ENCODE measurements around the gene COL21A1.

Gene COL21A1

DNA sequence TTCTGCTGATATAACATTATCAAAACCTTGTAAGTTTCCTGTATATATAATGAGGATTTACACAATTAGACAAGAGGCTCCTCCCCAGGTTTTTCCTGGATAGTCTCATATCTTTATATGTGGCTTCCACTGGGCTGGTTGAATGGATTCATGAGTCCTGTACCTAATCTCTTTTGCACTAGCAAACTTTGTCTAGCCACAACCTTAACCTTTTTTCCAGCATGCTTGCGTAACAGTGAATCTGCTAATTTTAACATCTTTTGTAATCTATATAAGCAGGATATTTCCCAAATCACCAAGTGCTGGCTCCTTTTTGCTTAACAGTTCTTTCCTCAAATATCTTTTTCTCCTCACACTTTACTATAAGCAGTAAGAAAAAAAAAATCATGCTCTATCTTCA, 153.6 kb downstream of the COL21A1 start:
- no peak overlapping the region for H3K4me3 ChIP-seq (replicated peaks; ENCODE audit: low read depth, low read length)
- DNase-seq (ENCODE audit: extremely low read depth, low read depth) = no peak
- TF ChIP-seq, protein P1, sequence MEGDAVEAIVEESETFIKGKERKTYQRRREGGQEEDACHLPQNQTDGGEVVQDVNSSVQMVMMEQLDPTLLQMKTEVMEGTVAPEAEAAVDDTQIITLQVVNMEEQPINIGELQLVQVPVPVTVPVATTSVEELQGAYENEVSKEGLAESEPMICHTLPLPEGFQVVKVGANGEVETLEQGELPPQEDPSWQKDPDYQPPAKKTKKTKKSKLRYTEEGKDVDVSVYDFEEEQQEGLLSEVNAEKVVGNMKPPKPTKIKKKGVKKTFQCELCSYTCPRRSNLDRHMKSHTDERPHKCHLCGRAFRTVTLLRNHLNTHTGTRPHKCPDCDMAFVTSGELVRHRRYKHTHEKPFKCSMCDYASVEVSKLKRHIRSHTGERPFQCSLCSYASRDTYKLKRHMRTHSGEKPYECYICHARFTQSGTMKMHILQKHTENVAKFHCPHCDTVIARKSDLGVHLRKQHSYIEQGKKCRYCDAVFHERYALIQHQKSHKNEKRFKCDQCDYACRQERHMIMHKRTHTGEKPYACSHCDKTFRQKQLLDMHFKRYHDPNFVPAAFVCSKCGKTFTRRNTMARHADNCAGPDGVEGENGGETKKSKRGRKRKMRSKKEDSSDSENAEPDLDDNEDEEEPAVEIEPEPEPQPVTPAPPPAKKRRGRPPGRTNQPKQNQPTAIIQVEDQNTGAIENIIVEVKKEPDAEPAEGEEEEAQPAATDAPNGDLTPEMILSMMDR (IDR thresholded peaks at IDR 0.05; ENCODE audit: low read depth, low read length, missing control alignments) = no peak

DNA sequence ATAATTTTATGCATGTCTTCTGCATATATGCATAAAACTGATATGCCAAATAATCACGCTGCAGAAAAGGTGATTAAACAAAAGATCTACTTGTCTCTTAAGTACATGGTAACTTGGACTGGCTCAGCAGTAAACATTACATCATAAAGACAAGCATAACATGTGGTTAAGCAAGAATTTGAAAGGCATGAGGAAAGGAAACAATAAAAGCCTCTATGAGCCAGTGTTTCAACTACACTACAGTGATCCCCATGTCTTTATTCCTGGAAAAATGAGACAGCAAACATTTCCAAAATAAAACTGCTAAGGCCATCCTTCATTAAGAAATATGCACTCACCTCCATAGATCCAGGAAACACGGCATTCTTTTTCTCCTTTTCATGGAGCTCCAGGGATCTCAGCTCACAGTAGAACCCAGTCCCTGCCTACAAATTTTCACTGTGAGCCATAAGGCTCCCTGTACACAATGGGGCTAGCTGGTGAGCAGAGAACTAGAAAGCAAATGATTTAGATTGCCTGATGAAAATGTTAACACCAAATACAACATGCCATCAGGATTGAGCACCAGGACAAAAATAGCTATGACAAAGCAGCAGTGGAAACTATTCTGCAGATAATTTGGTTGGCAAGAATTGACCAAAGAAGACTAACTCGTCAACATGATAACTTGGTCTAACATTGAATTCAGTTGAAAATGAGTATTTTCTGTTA, 156.1 kb downstream of the COL21A1 start:
- peak; percentile 67 for DNase-seq (ENCODE audit: extremely low read depth, low read depth)
- TF ChIP-seq, protein P1 (IDR thresholded peaks at IDR 0.05; ENCODE audit: low read depth, low read length, missing control alignments) = no peak
- no peak overlapping the region for H3K4me3 ChIP-seq (replicated peaks; ENCODE audit: low read depth, low read length)

DNA sequence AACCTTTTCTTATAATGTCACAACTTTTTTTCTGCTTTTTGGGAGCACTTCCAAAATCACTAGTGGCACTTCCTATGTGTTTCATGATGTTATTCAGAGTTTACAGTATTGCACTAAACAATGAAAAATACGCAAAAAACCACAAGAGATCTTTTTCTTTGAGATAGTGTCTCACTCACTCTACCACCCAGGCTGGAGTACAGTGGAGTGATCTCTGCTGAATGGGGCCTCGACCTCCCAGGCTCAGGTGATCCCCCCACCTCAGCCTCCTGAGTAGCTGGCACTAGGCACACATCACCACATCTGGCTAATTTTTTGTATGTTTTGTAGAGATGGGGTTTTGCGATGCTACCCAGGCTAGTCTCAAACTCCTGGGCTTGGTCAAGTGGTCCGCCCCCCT, 158.7 kb downstream of the COL21A1 start:
- no peak overlapping the region for H3K4me3 ChIP-seq (replicated peaks; ENCODE audit: low read depth, low read length)
- DNase-seq (ENCODE audit: extremely low read depth, low read depth) = no peak
- TF ChIP-seq, protein P1 (IDR thresholded peaks at IDR 0.05; ENCODE audit: low read depth, low read length, missing control alignments) = no peak

DNA sequence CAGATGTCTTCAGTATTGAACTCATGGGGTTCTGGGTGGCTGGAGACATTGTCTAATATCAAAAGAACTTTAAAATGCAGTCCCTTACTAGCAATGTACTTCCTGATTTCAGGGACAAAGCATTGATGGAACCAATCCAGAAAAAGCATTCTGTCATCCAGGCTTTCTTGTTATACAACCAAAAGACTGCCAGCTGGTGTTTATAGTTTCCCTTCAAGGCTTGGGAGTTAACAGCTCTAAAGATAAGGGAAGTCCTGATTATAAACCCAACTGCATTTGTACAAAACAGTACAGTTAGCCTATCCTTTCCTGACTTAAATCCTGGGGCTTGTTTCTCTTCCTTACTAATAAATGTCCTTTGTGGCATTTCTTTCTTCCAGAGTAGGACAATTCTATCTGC, 160.0 kb downstream of the COL21A1 start:
- DNase-seq (ENCODE audit: extremely low read depth, low read depth) = no peak
- TF ChIP-seq, protein P1 (IDR thresholded peaks at IDR 0.05; ENCODE audit: low read depth, low read length, missing control alignments) = no peak
- H3K4me3 ChIP-seq (replicated peaks; ENCODE audit: low read depth, low read length) = no peak overlapping the region

DNA sequence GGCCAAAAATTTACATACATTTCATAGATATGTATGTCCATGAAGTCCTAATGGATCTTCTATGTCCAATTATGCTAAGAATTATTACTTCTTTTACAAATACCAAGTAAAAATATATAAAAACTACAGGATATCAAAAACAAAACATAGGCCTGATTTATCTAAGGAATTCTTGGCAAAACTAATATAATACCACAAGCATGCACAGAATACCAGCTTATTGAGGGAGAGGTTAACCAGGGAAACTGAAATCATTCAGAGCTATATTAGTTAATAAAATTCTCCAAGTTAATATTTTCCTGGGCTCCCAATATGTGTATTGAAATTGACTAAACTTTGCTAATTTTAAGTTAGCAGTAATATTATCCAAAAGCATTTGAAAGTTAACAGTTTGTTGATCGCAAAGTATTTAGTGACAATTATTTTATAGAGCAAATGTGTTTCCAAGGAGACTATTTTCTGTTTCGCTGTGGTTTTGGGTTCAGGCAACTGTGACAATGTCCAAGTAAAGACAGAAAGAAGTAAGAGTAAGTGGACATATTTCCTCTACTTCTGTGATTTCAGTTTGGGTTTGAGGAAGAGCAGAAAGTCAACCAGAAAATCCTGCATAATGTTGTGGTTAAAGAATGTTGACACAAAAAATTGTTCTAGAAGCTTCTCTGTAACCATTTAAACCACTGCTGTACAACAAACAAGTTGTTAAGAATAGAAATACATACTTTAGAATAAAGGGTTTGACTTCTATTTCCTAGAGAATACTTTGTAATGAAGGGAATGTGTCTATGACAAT, 167.4 kb downstream of the COL21A1 start:
- H3K4me3 ChIP-seq (replicated peaks; ENCODE audit: low read depth, low read length) = no peak overlapping the region
- DNase-seq (ENCODE audit: extremely low read depth, low read depth) = no peak
- TF ChIP-seq, protein P1 (IDR thresholded peaks at IDR 0.05; ENCODE audit: low read depth, low read length, missing control alignments) = no peak

DNA sequence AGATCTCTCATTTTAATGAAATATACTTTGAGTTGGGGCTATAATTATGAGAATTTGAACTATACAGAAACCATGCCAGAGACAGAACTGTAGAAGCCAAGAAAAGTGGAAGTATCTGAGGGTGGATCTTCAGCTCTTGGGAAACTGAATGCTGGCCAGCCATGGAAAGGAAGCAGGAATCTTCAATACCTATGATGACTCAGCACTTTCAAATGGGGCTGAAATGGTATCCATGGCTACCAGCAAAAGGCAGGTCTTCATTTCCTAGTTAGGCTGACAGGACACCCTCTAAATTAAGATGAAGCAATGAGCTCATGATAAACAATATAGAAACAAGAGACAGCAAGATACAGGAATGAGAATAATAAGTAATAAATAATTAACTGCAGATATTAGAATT, 171.3 kb downstream of the COL21A1 start:
- no peak overlapping the region for H3K4me3 ChIP-seq (replicated peaks; ENCODE audit: low read depth, low read length)
- TF ChIP-seq, protein P1 (IDR thresholded peaks at IDR 0.05; ENCODE audit: low read depth, low read length, missing control alignments) = no peak
- DNase-seq (ENCODE audit: extremely low read depth, low read depth) = no peak
